AG10803 (cell line): Measurements from ENCODE around the gene WDR74.
"Not testable (repeated sequence)": the region's sequence is repeated elsewhere in the genome, so short reads cannot be mapped to it uniquely, and the experiment has no call there.

Experiments
- DNase-seq: peaks from one replicate; pipeline ENCODE4 v3.0.0; 2010; ENCODE audit warnings: low read depth
- H3K4me3 ChIP-seq: 2 replicates; pipeline ENCODE4 v1.5.1; 2011; ENCODE audit warnings: mild to moderate bottlenecking, low read length, control low read depth
- CTCF ChIP-seq: conservative IDR thresholded peaks from 2 replicates; pipeline ENCODE4 v1.5.1; 2011; ENCODE audit warnings: mild to moderate bottlenecking, low read length, control low read depth, inconsistent platforms

The WDR74 gene

GRCh38 chr11:62851807-62852522 is 12.6 kb upstream of the WDR74 start:
- H3K4me3 ChIP-seq: no peak overlapping the region

GRCh38 chr11:62850911-62851806 is 11.8 kb upstream of the WDR74 start:
- H3K4me3 ChIP-seq: no peak overlapping the region
- TF ChIP-seq CTCF: no peak
- no peak for DNase-seq

More at GRCh38 chr11:62851807-62852522, 12.6 kb upstream of the WDR74 start:
- no peak for TF ChIP-seq CTCF
- DNase-seq: no peak

- no peak overlapping the region for H3K4me3 ChIP-seq
- no peak for DNase-seq
- TF ChIP-seq CTCF: no peak
Observed at GRCh38 chr11:62847767-62848314, 8.5 kb upstream of the WDR74 start.

GRCh38 chr11:62846177-62846576 is 6.8 kb upstream of the WDR74 start:
- DNase-seq: no peak
- no peak overlapping the region for H3K4me3 ChIP-seq
- TF ChIP-seq CTCF: no peak

GRCh38 chr11:62844154-62844553 is 4.8 kb upstream of the WDR74 start:
- no peak overlapping the region for H3K4me3 ChIP-seq
- DNase-seq: no peak
- TF ChIP-seq CTCF: no peak

- no peak overlapping the region for H3K4me3 ChIP-seq
- DNase-seq: peak; percentile 31
- TF ChIP-seq CTCF: no peak
Observed at GRCh38 chr11:62843466-62843865, 4.1 kb upstream of the WDR74 start.

- H3K4me3 ChIP-seq, DNase-seq: not testable (repeated sequence)
Observed at GRCh38 chr11:62842891-62843290, 3.5 kb upstream of the WDR74 start.
